Glutamatergic neuron (in vitro differentiated cells): ENCODE measurements around the gene RUBCNL. TPM values are rescaled to one million over a fixed set of nuclear protein-coding genes. Genes with fewer than 3 reads are reported as not detected.

Source experiments
- DNase-seq: peaks from one replicate; pipeline ENCODE4 v3.0.0; 2022
- H3K27ac Mint-ChIP-seq: one replicate; pipeline ENCODE4 v1.8.0; 2020; ENCODE audit warnings: mild to moderate bottlenecking, mixed read lengths, inconsistent platforms; ENCODE audit not compliant: unreplicated experiment
- H3K27me3 Mint-ChIP-seq: one replicate; pipeline ENCODE4 v1.8.0; 2020; ENCODE audit warnings: mild to moderate bottlenecking, moderate library complexity, mixed read lengths, inconsistent platforms; ENCODE audit not compliant: unreplicated experiment
- H3K36me3 Mint-ChIP-seq: one replicate; pipeline ENCODE4 v1.8.0; 2020; ENCODE audit warnings: mild to moderate bottlenecking, mixed read lengths, inconsistent platforms; ENCODE audit not compliant: unreplicated experiment
- H3K4me1 Mint-ChIP-seq: one replicate; pipeline ENCODE4 v1.8.0; 2020; ENCODE audit warnings: mild to moderate bottlenecking, low read depth, mixed read lengths, inconsistent platforms; ENCODE audit not compliant: unreplicated experiment
- H3K4me3 Mint-ChIP-seq: one replicate; pipeline ENCODE4 v1.8.0; 2020; ENCODE audit warnings: mild to moderate bottlenecking, mixed read lengths, inconsistent platforms; ENCODE audit not compliant: unreplicated experiment
- H3K9me3 Mint-ChIP-seq: one replicate; pipeline ENCODE4 v1.8.0; 2020; ENCODE audit warnings: mild to moderate bottlenecking, moderate library complexity, mixed read lengths, inconsistent platforms; ENCODE audit not compliant: unreplicated experiment
- CTCF ChIP-seq: fragments of 200-600 bp; sonication (generic); IDR thresholded peaks from one replicate; pipeline ENCODE4 v1.5.0; 2021; ENCODE audit not compliant: partially characterized antibody, unreplicated experiment
- total RNA-seq: library from RNA; stranded (reverse); fragmentation: NEBNext Ultra II Directional; extraction: Animal tissue kit (Norgen Biotek cat#: 25700); gene quantifications from one replicate; pipeline ENCODE4 v1.2.1, GENCODE V29; 2021; ENCODE audit not compliant: unreplicated experiment

RUBCNL gene
- total RNA-seq, 1 donor from 2014 or later: 1.9 TPM

- no peak for DNase-seq
- no peak for TF ChIP-seq CTCF
- Mint-ChIP-seq H3K36me3 (peaks cover 4% of the 10 kb centered on the region), H3K27ac (no peak overlapping the region), H3K4me3 (no peak overlapping the region), H3K9me3 (no peaks in the 10 kb centered on the region), H3K4me1 (no peaks in the 10 kb centered on the region), H3K27me3 (no peaks in the 10 kb centered on the region)
Measured at GRCh38 chr13:46296115-46296822, 90.8 kb downstream of the RUBCNL start.

- no peak for TF ChIP-seq CTCF
- Mint-ChIP-seq H3K4me1 (no peaks in the 10 kb centered on the region), H3K36me3 (peaks cover 4% of the 10 kb centered on the region), H3K27ac (no peak overlapping the region), H3K4me3 (no peak overlapping the region), H3K27me3 (no peaks in the 10 kb centered on the region), H3K9me3 (no peaks in the 10 kb centered on the region)
- no peak for DNase-seq
Measured at GRCh38 chr13:46295491-46296114, 91.4 kb downstream of the RUBCNL start.

GRCh38 chr13:46293436-46293835 lies 93.6 kb downstream of the RUBCNL start:
- no peaks in the 10 kb centered on the region for H3K27me3 Mint-ChIP-seq
- no peaks in the 10 kb centered on the region for H3K4me1 Mint-ChIP-seq
- no peak for DNase-seq
- no peak overlapping the region for H3K27ac Mint-ChIP-seq
- no peaks in the 10 kb centered on the region for H3K9me3 Mint-ChIP-seq
- no peak for TF ChIP-seq CTCF
- no peaks in the 10 kb centered on the region for H3K36me3 Mint-ChIP-seq
- no peak overlapping the region for H3K4me3 Mint-ChIP-seq

Other genes with a start within 250 kb of the RUBCNL start
- gene LCP1, start 205.1 kb downstream of the RUBCNL start, total RNA-seq: 0.71 TPM
- gene LRRC63, start 175.3 kb downstream of the RUBCNL start, total RNA-seq: not detected
- 40.6 TPM for gene LRCH1, start 165.9 kb upstream of the RUBCNL start, total RNA-seq